ENCODE measurements around the gene PYGO2. TPM values are rescaled to one million over a fixed set of nuclear protein-coding genes. Genes with fewer than 3 reads are reported as not detected.

The PYGO2 gene
- polyA plus RNA-seq, 1 donor (not counting 4 experiments of a cell fraction or from before 2014, with no cell fraction given): 15.1 TPM

GRCh38 chr1:154941333-154942013, 20.1 kb downstream of the PYGO2 start:
- Histone ChIP-seq H3K79me2 (ENCODE audit: control insufficient read depth, insufficient read depth, low read length) (no peaks in the 10 kb centered on the region), H3K4me2 (ENCODE audit: control insufficient read depth, extremely low read depth, insufficient read depth, low read depth, low read length) (no peak overlapping the region), H2AFZ (ENCODE audit: control insufficient read depth, low read length) (no peak overlapping the region), H3K9ac (ENCODE audit: control insufficient read depth, extremely low read depth, insufficient read depth, low read length) (no peak overlapping the region), H3K9me1 (ENCODE audit: control insufficient read depth, extremely low read depth, insufficient read depth, low read length) (no peaks in the 10 kb centered on the region), H3K27me3 (ENCODE audit: control insufficient read depth, extremely low read depth, insufficient read depth, low read length) (no peaks in the 10 kb centered on the region), H4K20me1 (ENCODE audit: control insufficient read depth, extremely low read depth, insufficient read depth, low read length) (no peaks in the 10 kb centered on the region), H3K27ac (ENCODE audit: control insufficient read depth, insufficient read depth, low read length) (no peak overlapping the region), H3K4me3 (ENCODE audit: control insufficient read depth in 2 of 3, extremely low read depth in 1 of 3, insufficient read depth in 2 of 3, low read depth in 1 of 3, low read length in 3 of 3) (no peak overlapping the region), H3K4me1 (ENCODE audit: control insufficient read depth, extremely low read depth, insufficient read depth, low read length) (peaks cover 14% of the 10 kb centered on the region), H3K36me3 (ENCODE audit: control insufficient read depth in 2 of 2, extremely low read depth in 1 of 2, insufficient read depth in 2 of 2, low read length in 2 of 2) (peaks cover 0 to 9% of the 10 kb centered on the region in 2 experiments), H3K9me3 (ENCODE audit: control insufficient read depth, low read depth, low read length) (no peaks in the 10 kb centered on the region)
- no peak for DNase-seq (ENCODE audit: low read depth, low spot score)
- dilution Hi-C loops (cut with MboI; ENCODE audit: extremely low pct_ligation_motif_present, low sequenced_read_pairs): no loop called here
- no peak for TF ChIP-seq EZH2 (IDR thresholded peaks at IDR 0.05; ENCODE audit: low read length)
- no peak for TF ChIP-seq CTCF (optimal IDR thresholded peaks at IDR 0.05 in 1 of 3, IDR thresholded peaks at IDR 0.05 in 1 of 3, conservative IDR thresholded peaks at IDR 0.05 in 1 of 3; ENCODE audit: extremely low read depth in 1 of 3, insufficient read depth in 2 of 3, low read length in 3 of 3)
- FAIRE-seq: no peak

- no peak overlapping the region for H3K27ac ChIP-seq (ENCODE audit: control insufficient read depth, insufficient read depth, low read length)
- TF ChIP-seq EZH2 (IDR thresholded peaks at IDR 0.05; ENCODE audit: low read length): no peak
- TF ChIP-seq CTCF (optimal IDR thresholded peaks at IDR 0.05 in 1 of 3, IDR thresholded peaks at IDR 0.05 in 1 of 3, conservative IDR thresholded peaks at IDR 0.05 in 1 of 3; ENCODE audit: extremely low read depth in 1 of 3, insufficient read depth in 2 of 3, low read length in 3 of 3): no peak
These were observed 20.9 kb downstream of the PYGO2 start for GRCh38 chr1:154940651-154941194.

More at GRCh38 chr1:154940651-154941194, 20.9 kb downstream of the PYGO2 start:
- DNase-seq (ENCODE audit: low read depth, low spot score): no peak
- Histone ChIP-seq H4K20me1 (ENCODE audit: control insufficient read depth, extremely low read depth, insufficient read depth, low read length) (no peaks in the 10 kb centered on the region), H3K4me1 (ENCODE audit: control insufficient read depth, extremely low read depth, insufficient read depth, low read length) (peaks cover 22% of the 10 kb centered on the region), H3K4me3 (ENCODE audit: control insufficient read depth in 2 of 3, extremely low read depth in 1 of 3, insufficient read depth in 2 of 3, low read depth in 1 of 3, low read length in 3 of 3) (no peak overlapping the region), H3K9ac (ENCODE audit: control insufficient read depth, extremely low read depth, insufficient read depth, low read length) (no peak overlapping the region), H3K79me2 (ENCODE audit: control insufficient read depth, insufficient read depth, low read length) (no peaks in the 10 kb centered on the region), H3K9me1 (ENCODE audit: control insufficient read depth, extremely low read depth, insufficient read depth, low read length) (no peaks in the 10 kb centered on the region), H3K27me3 (ENCODE audit: control insufficient read depth, extremely low read depth, insufficient read depth, low read length) (no peaks in the 10 kb centered on the region), H3K4me2 (ENCODE audit: control insufficient read depth, extremely low read depth, insufficient read depth, low read depth, low read length) (no peak overlapping the region), H2AFZ (ENCODE audit: control insufficient read depth, low read length) (no peak overlapping the region), H3K9me3 (ENCODE audit: control insufficient read depth, low read depth, low read length) (no peaks in the 10 kb centered on the region), H3K36me3 (ENCODE audit: control insufficient read depth in 2 of 2, extremely low read depth in 1 of 2, insufficient read depth in 2 of 2, low read length in 2 of 2) (peaks cover 0 to 5% of the 10 kb centered on the region in 2 experiments)
- no peak for FAIRE-seq
- dilution Hi-C loops (cut with MboI; ENCODE audit: extremely low pct_ligation_motif_present, low sequenced_read_pairs): no loop called here
